ENCODE results near the gene ZNF358. TPM values are rescaled to one million over a fixed set of nuclear protein-coding genes. Genes with fewer than 3 reads are reported as not detected.

The ZNF358 gene
- total and polyA plus RNA-seq, 2 of the 13 experiments (the other 11 are each of a cell fraction or from before 2014, with no cell fraction given), result 9.1 to 37.0 TPM

GRCh38 chr19:7534531-7535046 lies 18.7 kb downstream of the ZNF358 start (continued):
- 0 out of 2 replicates have a peak, but pooled peaks have one; percentile 32 for TF ChIP-seq ZBTB7A (CRISPR knock-in tag; IDR thresholded peaks at IDR 0.05)
- TF ChIP-seq KLF16 (CRISPR knock-in tag; IDR thresholded peaks at IDR 0.05), result no peak
- no peak for TF ChIP-seq ZNF333 (CRISPR knock-in tag; IDR thresholded peaks at IDR 0.05; ENCODE audit: borderline replicate concordance)
- TF ChIP-seq SIX4 (CRISPR knock-in tag; IDR thresholded peaks at IDR 0.05), result peak; percentile 20; the same call in 1 of the 2 replicates
- no peak for TF ChIP-seq ZNF230 (CRISPR knock-in tag; IDR thresholded peaks at IDR 0.05)
- TF ChIP-seq ZNF260 (CRISPR knock-in tag; IDR thresholded peaks at IDR 0.05; ENCODE audit: borderline replicate concordance, low read depth), result no peak
- no peak for TF ChIP-seq ATF1 (CRISPR knock-in tag; IDR thresholded peaks at IDR 0.05)
- TF ChIP-seq TAF15 (IDR thresholded peaks at IDR 0.05; ENCODE audit: low read depth, low read length, poor library complexity, severe bottlenecking), result no peak
- no peak for TF ChIP-seq ISL2 (CRISPR knock-in tag; IDR thresholded peaks at IDR 0.05)
- TF ChIP-seq MTA1 (CRISPR knock-in tag; IDR thresholded peaks at IDR 0.05; ENCODE audit: borderline replicate concordance), result no peak
- TF ChIP-seq ZNF547 (CRISPR knock-in tag; IDR thresholded peaks at IDR 0.05), result no peak
- no peak for TF ChIP-seq ZNF17 (CRISPR knock-in tag; IDR thresholded peaks at IDR 0.05)
- TF ChIP-seq ELK4 (CRISPR knock-in tag; IDR thresholded peaks at IDR 0.05; ENCODE audit: borderline replicate concordance), result no peak
- TF ChIP-seq ZBTB37 (CRISPR knock-in tag; IDR thresholded peaks at IDR 0.05), result no peak
- TF ChIP-seq ZNF44 (CRISPR knock-in tag; IDR thresholded peaks at IDR 0.05), result no peak
- no peak for TF ChIP-seq ZNF451 (CRISPR knock-in tag; IDR thresholded peaks at IDR 0.05)
- TF ChIP-seq TAF1 (CRISPR knock-in tag; IDR thresholded peaks at IDR 0.05), result peak; percentile 24; the same call in 1 of the 2 replicates
- TF ChIP-seq, protein P1, sequence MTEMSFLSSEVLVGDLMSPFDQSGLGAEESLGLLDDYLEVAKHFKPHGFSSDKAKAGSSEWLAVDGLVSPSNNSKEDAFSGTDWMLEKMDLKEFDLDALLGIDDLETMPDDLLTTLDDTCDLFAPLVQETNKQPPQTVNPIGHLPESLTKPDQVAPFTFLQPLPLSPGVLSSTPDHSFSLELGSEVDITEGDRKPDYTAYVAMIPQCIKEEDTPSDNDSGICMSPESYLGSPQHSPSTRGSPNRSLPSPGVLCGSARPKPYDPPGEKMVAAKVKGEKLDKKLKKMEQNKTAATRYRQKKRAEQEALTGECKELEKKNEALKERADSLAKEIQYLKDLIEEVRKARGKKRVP (CRISPR knock-in tag; IDR thresholded peaks at IDR 0.05), result no peak
- TF ChIP-seq RBM22 (optimal IDR thresholded peaks at IDR 0.05; ENCODE audit: low read length), result no peak
- TF ChIP-seq RXRB (CRISPR knock-in tag; IDR thresholded peaks at IDR 0.05; ENCODE audit: borderline replicate concordance), result peak; percentile 43; the same call in 1 of the 2 replicates
- no peak for TF ChIP-seq ZNF839 (CRISPR knock-in tag; IDR thresholded peaks at IDR 0.05; ENCODE audit: borderline replicate concordance)
- TF ChIP-seq NFKB2 (CRISPR knock-in tag; IDR thresholded peaks at IDR 0.05; ENCODE audit: borderline replicate concordance), result no peak
- no peak for TF ChIP-seq LCORL (IDR thresholded peaks at IDR 0.05)
- no peak; the same call in 1 of the 2 replicates for TF ChIP-seq LCORL (CRISPR knock-in tag; IDR thresholded peaks at IDR 0.05)
- TF ChIP-seq ZSCAN30 (CRISPR knock-in tag; IDR thresholded peaks at IDR 0.05), result no peak
- no peak for TF ChIP-seq ZNF773 (CRISPR knock-in tag; IDR thresholded peaks at IDR 0.05; ENCODE audit: borderline replicate concordance)

Data from HepG2 (cell line).